NB4 (cell line): ENCODE measurements around the gene MAGEC3.

ENCODE experiments used
- CTCF ChIP-seq: IDR thresholded peaks from one replicate; pipeline ENCODE4 v1.5.1; 2012; ENCODE audit warnings: low read depth, low read length
- MAX ChIP-seq: IDR thresholded peaks from 2 replicates; pipeline ENCODE4 v1.6.1; 2011; ENCODE audit warnings: low read depth, low read length
- MYC ChIP-seq: IDR thresholded peaks from 2 replicates; pipeline ENCODE4 v1.6.1; 2011; ENCODE audit warnings: low read depth, low read length
- POLR2A ChIP-seq: IDR thresholded peaks from 2 replicates; pipeline ENCODE4 v1.6.1; 2011; ENCODE audit warnings: mild to moderate bottlenecking; ENCODE audit not compliant: insufficient read length; ENCODE audit errors: extremely low read depth

GRCh38 chrX:141947350-141947749 lies 109.2 kb downstream of the MAGEC3 start:
- no peak for TF ChIP-seq POLR2A
- no peak for TF ChIP-seq CTCF
- TF ChIP-seq MAX: no peak
- TF ChIP-seq MYC: no peak
